Dedifferentiated amniotic fluid mesenchymal stem cell (primary cell): ENCODE results near the gene DAPK3.
"Not testable (repeated sequence)": the region's sequence is repeated elsewhere in the genome, so short reads cannot be mapped to it uniquely, and the experiment has no call there.

Experiments used
- DNase-seq: peaks from one replicate; pipeline ENCODE4 v3.0.0-alpha.2; 2016; ENCODE audit errors: extremely low spot score

The DAPK3 gene

GRCh38 chr19:3954107-3954506 lies 16.8 kb downstream of the DAPK3 start:
- no peak for DNase-seq

DNA sequence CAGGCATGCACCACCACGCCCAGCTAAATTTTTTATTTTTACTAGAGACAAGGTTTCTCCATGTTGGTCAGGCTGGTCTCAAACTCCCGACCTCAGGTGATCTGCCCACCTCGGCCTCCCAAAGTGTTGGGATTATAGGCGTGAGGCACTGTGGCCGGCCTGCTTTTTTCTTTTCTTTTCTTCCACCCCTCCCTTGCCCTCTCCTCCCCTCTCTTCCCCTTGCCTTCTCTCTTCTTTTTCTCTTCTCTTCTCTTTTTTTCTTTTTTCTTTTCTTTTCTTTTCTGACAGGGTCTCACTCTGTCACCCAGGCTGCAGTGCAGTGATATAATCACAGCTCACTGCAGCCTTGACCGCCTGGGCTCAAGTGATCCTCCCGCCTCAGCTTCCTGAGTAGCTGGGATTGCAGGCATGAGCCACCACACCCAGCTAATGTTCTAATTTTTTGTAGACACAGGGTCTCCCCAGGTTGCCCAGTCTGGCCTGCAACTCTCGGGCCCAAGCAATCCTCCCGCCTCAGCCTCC lies 18.1 kb downstream of the DAPK3 start:
- DNase-seq: not testable (repeated sequence)

- DNase-seq: no peak
Observed at GRCh38 chr19:3950871-3951861, 19.7 kb downstream of the DAPK3 start.

DNA sequence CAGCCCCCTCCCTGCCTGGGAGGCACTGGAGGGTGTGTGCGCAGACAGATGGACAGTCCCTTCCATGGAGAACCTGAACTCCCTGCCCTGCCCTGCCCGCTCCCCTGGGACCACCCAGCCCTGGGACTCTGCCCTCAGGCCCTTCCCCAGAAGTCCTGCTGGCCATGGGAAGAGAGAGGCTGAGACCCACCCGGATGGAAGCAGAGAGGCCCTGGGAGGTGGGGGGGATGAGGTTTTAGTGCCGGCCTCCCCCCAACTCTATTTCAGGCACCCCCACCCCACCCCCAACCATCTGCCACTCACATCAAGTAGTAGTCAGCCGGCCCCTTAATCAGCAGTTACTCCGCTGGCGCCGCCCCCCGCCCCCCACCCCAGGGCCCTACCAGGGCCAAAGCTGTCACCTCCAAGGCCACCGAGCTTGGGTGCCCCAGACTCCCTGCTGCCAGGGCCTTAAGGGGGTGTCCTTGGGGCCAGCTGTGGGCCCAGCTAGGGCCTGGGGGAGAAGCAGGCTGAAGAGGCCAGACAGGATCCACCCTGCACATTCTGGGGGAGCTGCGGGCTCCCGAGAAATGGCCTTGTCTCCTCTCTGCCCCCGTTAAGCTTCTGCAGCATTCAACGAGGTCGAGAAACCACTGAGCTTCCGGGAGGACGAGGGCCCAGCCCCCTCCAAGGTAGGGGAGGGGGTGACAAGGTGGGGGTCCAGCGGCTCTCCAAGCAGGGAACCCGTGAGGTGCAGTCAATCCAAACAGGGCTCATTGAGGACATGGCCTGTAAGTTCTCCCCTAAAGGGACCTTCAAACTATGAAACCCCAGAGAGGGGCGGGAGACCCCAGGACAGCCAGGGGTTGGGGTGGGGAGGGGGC lies 20.7 kb downstream of the DAPK3 start:
- no peak for DNase-seq

- no peak for DNase-seq
Observed at GRCh38 chr19:3949294-3949693, 21.6 kb downstream of the DAPK3 start.

DNA sequence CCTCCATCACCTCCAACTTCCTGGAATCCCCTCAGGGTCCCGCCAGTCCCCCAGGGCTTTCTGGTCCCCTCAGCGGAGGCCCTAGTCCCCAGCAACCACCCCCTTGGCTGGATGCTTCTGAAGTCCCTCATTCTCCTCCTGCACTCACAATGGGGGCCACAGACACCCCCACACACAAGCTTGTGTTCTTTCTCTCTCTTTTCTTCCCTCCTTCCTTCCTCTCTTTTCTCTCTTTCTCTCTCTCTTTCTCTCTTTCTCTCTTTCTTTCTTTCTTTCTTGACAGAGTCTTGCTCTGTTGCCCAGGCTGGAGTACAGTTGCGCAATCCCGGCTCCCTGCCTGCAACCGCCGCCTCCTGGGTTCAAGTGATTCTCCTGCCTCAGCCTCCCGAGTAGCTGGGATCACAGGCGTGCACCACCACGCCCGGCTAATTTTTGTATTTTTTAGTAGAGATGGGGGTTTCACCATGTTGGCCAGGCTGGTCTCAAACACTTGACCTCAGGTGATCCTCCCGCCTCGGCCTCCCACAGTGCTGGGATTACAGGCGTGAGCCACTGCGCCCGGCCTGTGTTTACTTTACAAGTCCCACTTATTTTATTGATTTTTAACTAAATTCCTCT lies 23.5 kb downstream of the DAPK3 start:
- not testable (repeated sequence) for DNase-seq

GRCh38 chr19:3945838-3946237 lies 25.1 kb downstream of the DAPK3 start:
- no peak for DNase-seq

DNA sequence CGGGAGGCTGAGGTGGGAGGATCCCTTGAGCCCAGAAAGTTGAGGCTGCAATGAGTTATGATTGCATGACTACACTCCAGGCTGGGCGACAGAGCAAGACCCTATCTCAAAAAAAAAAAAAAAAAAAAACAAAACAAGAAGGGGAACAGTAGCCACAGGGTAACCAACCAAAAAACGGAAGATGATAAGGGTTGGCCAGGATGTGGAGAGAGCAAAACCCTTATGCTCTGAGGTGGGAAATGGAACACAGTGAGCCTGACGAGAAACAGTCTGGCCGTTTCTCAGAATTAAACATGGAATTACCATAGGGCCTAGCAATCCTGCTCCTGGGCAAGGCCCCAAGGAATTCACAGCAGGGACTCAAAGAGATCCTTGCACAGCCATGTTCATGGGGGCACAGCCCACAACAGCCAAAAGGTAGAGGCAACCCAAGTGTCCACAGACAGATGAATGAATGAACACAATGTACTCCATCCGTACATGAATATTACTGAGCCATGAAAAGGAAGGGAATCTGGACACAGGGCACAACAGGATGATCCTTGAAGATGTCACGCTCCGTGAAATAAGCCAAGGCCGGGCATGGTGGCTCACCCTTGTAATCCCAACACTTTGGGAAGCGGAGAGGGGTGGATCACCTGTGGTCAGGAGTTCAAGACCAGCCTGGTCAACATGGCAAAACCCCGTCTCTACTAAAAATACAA lies 26.7 kb downstream of the DAPK3 start:
- DNase-seq: no peak

- DNase-seq: no peak
Observed at GRCh38 chr19:3942790-3943409, 28.0 kb downstream of the DAPK3 start.

- DNase-seq: not testable (repeated sequence)
Observed at GRCh38 chr19:3938300-3938950, 32.5 kb downstream of the DAPK3 start.

GRCh38 chr19:3936506-3937442 lies 34.1 kb downstream of the DAPK3 start:
- DNase-seq: no peak

DNA sequence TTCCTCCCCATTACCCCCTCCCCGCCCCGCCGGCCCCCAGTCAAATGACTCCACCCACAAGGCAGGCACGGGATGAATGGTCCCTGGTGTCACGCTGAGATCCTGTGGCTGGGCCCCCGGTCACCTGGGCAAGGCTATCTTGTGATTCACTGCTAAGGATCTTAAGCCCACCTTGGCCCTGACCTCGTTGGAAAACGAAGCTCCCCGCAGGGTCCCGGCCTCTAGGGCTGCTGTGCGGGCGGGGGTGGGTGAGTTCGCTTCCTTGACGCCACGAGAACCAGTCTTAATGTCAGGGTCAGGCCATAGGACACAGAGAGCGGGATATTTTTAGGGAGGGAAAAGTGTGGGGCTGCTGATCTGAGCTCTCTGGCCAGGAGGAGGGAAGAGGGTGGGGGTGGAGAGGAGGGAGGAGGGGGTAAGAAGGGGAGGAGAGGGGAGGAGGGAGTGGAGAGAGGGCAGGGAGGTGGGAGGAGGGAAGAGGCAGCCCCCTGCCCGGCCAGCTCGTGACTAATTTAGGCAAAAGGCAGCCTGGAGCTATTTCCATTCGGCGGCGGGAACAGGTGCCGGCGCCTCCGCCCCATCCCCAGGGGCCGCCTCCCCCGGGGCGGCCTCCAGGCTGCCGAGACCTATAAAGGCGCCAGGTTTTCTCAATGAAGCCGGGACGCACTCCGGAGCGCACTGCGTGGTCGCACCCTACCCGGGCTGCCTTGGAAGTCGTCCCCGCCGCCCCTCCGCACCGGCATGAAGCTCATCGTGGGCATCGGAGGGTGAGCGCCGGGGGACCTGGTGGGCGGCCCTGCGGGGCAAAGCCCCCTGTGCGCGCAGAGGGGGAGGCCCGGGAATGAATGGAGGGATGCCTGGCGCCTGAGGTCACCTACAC lies 37.7 kb downstream of the DAPK3 start, which contains the start of gene NMRK2:
NMRK2 (plus strand) TSS at position 139 of the 880 bp plus-strand sequence; CDS start at position 742, 603 bp downstream.
- no peak for DNase-seq

DNA sequence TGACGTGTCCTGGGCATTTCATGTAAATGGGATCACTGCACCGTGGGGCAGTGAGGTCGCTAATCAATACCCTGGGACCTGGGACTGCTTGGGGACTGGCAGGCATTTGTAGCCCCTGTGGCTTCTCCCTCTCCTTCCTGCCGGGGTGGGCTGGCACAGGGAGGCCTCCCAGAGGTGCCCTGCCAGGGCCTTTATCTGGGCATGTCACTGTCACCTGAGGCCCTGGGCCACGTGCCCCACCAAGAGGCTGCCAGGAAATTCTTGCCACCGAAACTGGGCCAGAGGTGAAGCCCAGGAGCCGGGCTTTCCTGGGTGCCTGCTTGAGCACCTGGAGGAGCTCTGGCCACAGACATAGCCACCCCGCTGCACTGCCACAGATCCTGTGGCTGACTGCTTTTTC lies 39.9 kb downstream of the DAPK3 start:
- DNase-seq: no peak

DNA sequence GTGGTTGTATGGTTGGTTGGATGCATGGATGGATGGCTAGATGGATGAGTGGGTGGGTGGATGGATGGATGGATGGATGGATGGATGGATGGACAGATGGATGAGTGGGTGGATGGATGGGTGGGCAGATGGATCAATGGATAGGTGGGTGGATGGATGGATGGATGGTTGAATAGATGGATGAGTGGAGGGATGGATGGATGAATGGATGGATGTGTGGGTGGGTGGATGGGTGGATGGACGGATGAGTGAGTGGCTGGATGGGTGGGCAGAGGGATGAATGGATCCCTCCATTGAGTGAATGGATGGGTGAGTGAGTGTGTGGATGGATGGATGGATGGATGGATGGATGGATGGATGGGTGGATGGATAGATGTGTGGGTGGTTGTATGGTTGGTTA lies 47.0 kb downstream of the DAPK3 start:
- no peak for DNase-seq

DNA sequence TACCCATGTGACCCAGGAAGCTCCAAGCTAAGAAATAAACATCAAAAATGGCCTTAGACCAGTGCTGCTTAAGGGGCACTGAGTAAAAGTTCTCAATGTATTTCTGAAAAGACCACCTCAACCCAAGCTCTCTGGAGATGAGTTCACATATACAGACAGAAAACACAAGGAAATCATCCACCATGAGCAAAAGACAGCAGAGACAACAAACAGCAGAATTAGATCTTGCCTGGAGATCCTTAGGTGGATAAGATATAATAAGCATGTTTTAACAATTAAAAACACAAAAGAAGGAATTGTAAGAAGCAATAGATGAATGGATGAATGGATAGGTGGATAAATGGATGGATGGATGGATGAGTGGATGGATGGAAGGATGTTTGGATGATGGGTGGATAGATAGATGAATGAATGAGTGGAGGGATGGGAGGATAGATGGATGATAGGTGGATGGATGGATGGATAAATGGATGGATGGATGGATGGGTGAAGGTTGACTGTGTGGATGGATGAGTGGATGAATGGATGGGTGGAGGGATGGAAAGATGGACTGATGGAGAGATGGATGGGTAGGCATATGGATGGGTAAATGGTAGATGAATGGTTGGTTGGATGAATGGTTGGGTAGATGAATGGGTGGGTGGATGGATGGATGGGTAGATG lies 47.7 kb downstream of the DAPK3 start:
- DNase-seq: no peak

DNA sequence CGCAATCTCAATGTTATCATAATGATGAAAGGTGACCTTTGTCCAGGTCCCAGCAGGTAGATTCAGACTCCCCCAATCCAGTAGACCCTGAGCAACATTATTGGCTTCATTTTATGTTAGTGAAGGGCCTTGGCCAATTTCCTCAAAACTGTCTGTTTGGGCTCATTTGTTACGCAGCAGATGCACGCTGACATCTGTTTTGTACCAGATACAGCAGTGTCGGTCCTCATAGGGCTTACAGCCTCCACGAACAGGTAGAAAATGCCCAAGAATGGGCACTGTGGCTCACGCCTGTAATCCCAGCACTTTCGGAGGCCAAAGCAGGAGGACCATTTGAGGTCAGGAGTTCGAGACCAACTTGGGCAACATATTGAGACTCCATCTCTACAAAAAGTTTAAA lies 51.1 kb downstream of the DAPK3 start:
- no peak for DNase-seq

GRCh38 chr19:3916033-3916432 lies 54.9 kb downstream of the DAPK3 start:
- DNase-seq: no peak
